Stimulated activated CD8-positive, alpha-beta memory T cell treated with anti-CD3 and anti-CD28 coated beads, Interleukin-15, amount 100 ng/mL, for 1 hour (primary cell): ENCODE results near the gene SEC11A.
A peak's percentile ranks its signal among the peaks of the same experiment; 100 is the strongest.
"Not testable (repeated sequence)": the region's sequence is repeated elsewhere in the genome, so short reads cannot be mapped to it uniquely, and the experiment has no call there.

ENCODE experiments used
- DNase-seq: peaks from one replicate; pipeline ENCODE4 v3.0.0-alpha.2; 2020; ENCODE audit warnings: low read depth

SEC11A gene

GRCh38 chr15:84681831-84682230 lies 34.1 kb downstream of the SEC11A start:
- no peak for DNase-seq

- no peak for DNase-seq
Observed at GRCh38 chr15:84671211-84671610, 44.7 kb downstream of the SEC11A start.

DNA sequence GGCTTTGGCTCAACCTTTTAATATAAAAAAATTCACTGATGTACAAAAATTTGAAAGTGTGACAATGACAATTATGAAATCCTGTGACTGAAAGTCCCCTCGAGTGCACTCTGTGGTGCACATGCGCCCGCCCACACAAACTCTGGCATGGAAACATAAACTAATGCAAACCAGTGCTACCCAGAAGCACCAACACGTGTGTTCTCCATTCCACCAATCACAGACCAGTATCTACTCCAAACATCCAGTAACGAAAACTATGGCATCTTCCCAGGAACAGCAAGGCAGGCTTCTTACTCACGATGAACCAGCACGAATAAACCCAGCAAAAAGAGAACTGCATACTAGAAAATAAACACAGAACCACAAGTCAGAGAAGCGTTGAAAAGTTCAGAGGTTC lies 46.2 kb downstream of the SEC11A start:
- DNase-seq = no peak

- no peak for DNase-seq
Observed at GRCh38 chr15:84668221-84668982, 47.5 kb downstream of the SEC11A start.

DNA sequence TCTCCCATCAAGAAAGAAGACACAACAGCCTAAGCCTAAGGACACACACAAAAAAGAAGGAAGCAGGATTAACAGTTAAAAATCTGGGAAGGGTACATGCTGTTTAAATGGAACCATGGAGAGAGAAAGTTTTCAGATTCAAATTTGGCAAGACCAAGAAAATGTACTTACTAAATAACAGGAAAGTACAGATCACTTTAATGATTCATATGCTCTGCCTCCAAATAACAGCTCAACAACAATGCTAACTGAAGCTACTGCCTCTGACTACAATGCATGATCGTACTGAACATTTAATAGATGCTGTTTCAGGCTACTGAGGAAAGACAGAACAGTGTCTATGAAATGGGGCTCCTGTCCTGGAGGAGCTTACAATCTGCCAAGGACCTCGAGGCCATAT lies 49.6 kb downstream of the SEC11A start:
- DNase-seq = no peak

DNA sequence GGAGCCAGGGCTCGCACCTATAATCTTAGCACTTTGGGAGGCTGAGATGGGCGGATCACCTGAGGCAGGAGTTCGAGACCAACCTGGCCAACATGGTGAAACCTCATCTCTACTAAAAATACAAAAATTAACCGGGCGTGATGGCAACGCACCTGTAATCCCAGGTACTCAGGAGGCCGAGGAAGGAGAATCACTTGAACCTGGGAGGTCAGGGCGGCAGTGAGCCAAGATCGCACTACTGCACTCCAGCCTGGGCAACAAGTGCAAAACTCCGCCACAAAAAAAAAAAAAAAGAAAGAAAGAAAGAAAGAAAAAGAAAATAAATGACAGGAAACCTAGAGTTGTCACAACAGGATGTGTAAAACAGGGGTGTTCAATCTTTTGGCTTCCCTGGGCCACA lies 54.9 kb downstream of the SEC11A start:
- DNase-seq = no peak

DNA sequence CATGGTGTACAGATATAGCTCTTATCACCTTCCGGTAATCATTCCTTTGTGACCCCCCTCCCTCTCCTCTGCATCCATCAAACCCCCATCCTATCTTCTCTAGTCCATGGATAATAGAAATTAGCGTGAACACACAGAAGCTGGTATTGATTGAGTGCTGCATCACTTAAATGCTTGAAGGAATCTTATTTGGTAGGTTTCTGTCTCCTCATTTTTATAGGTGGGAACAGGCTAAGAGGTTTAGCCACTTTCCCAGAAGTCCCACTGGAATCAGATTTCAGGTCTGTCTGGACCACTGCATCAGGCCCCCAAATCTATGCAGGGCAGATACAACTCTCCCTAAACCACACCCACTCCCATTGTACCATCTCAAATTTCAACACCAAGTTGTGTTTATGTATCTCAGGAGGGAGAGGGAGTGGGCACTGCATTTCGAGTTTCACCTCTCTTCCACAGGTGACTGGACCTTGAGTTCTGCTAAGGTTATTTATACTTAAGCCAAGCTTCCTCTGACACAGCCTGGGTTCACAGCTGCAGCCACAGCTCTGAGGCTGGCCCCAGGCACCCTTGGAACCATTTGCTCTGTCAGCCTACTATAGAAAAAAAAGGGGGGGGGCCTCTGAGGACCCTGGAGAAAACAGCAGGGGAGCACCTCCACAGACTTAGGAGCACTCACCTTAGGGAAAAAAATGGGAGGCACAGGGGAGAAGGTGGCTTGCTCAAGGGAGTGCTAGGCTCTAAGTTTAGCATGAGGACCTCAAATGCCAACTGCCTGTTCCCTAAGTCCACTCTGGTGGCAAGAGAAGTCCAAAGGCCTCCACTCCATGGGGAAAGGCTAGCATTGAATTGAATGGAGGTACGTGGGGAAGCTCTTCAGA lies 55.8 kb downstream of the SEC11A start:
- no peak for DNase-seq

DNA sequence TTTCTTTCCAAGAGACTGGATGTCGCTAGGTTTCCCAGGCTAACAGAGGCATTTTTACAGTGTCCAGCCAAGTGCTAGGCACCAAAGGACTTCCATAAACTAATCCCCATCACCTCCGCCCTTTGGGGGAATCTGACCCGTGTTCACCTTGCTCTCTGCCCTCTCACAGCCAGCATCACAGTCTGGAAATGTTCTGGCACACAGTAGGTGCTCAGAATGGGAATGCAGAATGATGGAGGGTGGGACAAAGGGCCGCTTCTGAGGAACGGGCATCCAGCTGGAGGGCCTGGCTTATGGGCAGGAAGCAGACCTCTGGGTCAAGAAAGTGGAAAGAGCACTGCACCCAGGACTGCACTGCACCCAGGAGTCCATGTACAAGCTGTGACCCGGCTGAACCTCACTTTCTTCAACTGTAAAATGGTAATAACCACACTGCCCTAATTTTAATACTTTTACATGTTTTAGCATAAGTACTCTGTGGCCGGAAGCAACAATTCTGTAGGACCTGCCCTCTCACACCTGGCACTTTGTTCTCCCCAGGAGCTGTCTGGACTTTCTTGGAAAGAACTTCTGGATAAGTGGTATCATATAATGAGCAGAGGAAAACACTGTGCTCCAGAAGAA lies 57.0 kb downstream of the SEC11A start:
- DNase-seq = no peak

- peak; percentile 58 for DNase-seq
Observed at GRCh38 chr15:84658080-84658787, 57.7 kb downstream of the SEC11A start, which contains the start of gene NMB. Gene NMB, minus strand, starts transcription at chr15:84658199. Its CDS starts 47 bp downstream, at chr15:84658152.

GRCh38 chr15:84657748-84658079 lies 58.2 kb downstream of the SEC11A start:
- no peak for DNase-seq

DNA sequence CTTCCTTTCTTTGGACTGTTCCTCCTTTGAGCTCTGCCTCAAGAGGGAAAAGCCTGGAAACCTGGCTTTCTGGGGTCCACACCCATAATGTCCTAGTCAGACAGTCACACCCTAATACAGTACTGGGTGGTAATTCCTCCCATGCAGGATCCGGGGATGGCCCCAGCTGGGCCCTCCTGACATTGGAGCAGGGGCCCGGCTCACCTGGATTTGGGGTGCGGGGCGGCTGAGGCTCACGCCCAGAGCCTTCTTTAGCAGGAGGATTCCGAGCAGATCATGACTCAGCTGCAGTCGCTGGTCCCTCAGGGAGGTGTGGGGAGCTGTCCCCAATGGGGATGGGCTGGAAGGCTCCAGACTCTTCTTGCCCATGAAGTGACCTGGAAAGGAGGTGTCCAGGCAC lies 59.0 kb downstream of the SEC11A start:
- no peak for DNase-seq

DNA sequence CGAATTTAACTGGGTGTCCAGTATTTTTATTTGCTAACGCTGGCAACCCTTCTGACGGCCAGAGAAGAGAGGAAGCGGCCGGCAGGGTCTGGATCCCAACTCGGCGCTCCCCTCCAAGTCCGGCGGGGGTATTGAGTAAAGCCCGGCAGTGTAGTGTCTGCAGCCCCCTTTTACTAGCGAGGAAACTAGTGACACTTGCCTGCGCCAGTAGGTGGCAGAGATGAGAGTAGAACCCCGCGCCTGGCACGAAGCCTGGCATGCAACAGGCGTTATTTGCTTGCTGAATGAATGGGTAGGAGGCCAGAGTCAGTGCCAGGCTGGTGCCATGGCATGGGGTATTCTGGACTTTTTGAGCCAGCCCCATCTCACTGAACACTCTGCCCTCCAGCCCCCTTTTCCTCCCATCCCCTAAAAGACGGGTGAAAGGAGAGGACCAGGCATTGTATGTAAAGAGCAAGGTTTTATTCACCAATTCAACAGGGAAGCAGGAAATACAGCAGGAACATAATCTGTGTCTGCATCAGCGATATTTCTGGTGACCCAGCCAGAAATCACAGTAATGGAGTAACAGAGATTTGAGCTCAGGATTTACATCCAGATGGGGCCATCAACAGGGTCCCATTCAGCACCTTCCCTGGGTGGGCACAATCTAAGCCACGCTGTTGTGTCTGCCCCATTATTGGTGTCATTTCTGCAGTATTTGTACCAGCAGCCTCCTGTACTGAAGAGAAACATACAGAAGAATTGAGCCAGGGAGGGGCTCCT lies 61.1 kb downstream of the SEC11A start:
- DNase-seq = peak; percentile 58

- peak; percentile 95 for DNase-seq
Observed at GRCh38 chr15:84653910-84654688, 61.8 kb downstream of the SEC11A start, which contains the start of gene WDR73. Gene WDR73, minus strand, starts transcription at chr15:84654283. Its CDS starts 9 bp downstream, at chr15:84654274.

DNA sequence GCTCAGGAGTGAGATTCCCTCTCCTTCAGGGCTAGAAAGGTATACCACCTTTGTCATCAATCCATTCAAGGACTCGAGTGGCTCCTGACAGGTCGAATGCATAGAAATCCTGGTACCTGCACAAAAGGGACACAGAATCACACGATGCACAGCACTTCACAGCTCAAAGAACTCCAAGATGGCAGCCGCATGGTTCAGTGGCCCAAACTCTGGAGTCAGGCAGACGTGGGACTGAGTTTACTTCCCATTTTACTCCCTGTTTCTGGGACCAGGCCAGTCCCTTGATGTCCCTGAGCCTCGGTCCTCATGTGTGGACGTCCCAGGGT lies 62.4 kb downstream of the SEC11A start:
- no peak for DNase-seq

GRCh38 chr15:84649706-84650105 lies 66.2 kb downstream of the SEC11A start:
- no peak for DNase-seq

- DNase-seq = no peak
Observed at GRCh38 chr15:84648539-84648938, 67.4 kb downstream of the SEC11A start.

GRCh38 chr15:84647726-84648125 lies 68.2 kb downstream of the SEC11A start:
- no peak for DNase-seq

DNA sequence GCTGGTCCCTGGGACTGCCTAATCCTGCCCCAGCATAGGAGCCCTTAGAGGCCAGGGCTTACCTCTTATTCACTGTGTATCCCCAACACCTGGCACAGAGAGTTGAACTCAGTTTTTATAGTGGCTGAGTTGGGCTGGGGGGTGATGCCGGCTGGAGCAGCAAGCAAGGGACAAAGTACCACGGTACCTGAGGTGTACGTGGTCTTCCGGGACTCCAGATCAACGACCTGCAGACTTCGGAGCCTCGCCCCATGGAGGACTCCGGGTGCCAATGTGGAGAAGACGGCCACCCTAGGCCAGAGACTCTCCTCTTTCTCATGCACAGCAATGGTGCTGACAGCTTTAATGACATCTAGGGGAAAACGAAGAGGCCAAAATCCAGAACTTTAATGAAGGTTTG lies 69.9 kb downstream of the SEC11A start:
- no peak for DNase-seq

DNA sequence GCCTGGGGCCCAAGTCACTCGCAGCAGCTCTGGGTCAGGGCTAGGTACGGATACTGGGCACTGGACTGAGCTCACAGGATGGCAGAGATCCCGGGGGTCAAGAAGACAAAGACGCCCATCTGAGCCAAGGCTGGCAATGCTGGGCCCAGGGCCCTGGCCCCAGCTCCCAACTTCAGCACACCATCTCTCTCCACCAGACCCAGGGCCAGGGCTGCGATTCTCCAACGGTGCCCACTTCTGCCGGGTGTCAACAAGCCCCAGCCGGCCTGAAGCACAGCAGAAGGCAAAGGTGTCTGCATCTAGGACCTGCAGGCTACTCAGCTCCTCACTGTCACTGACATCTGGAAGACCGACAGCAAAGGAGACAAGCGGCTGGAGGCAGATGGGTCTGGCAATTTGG lies 70.4 kb downstream of the SEC11A start:
- DNase-seq = no peak

- DNase-seq = no peak
Observed at GRCh38 chr15:84643838-84644237, 72.1 kb downstream of the SEC11A start.

- not testable (repeated sequence) for DNase-seq
Observed at GRCh38 chr15:84642640-84643039, 73.3 kb downstream of the SEC11A start.
